ENCODE results near the gene TTYH2. TPM values are rescaled to one million over a fixed set of nuclear protein-coding genes. Genes with fewer than 3 reads are reported as not detected.

The TTYH2 gene
- total and polyA plus RNA-seq, 10 of the 15 experiments (the other 5 are each of a cell fraction or from before 2014, with no cell fraction given) = 0.26 to 25.2 (median 6.6) TPM

- Histone ChIP-seq H3K79me2 (ENCODE audit: control insufficient read depth, insufficient read depth, low read length) (no peaks in the 10 kb centered on the region), H3K4me3 (no peak overlapping the region), H3K9me3 (replicated peaks; ENCODE audit: control insufficient read depth, insufficient read depth, low read length) (no peaks in the 10 kb centered on the region), H3K27me3 (replicated peaks in 1 of 2; ENCODE audit: control insufficient read depth in 2 of 2, insufficient read depth in 2 of 2, low read length in 1 of 2) (peaks cover 0 to 3% of the 10 kb centered on the region in 2 experiments; a peak in 1 of 4 replicates), H3K27ac (ENCODE audit: control insufficient read depth, insufficient read depth) (no peak overlapping the region), H2AFZ (ENCODE audit: control insufficient read depth, low read depth, low read length) (no peak overlapping the region), H3K36me3 (ENCODE audit: control insufficient read depth in 2 of 2, insufficient read depth in 2 of 2, low read length in 1 of 2) (no peaks in the 10 kb centered on the region), H3K4me1 (ENCODE audit: control insufficient read depth, insufficient read depth, low read length) (peaks cover 8% of the 10 kb centered on the region), H3K9ac (ENCODE audit: control insufficient read depth, insufficient read depth, low read length) (no peak overlapping the region), H4K20me1 (ENCODE audit: control insufficient read depth, insufficient read depth) (no peaks in the 10 kb centered on the region), H3K4me2 (ENCODE audit: control insufficient read depth, insufficient read depth) (no peak overlapping the region)
- no TSS peak for BruUV-seq (replicated peaks)
- DNase-seq (ENCODE audit: low read depth, low spot score) (no peak), FAIRE-seq (no peak), ATAC-seq (no peak)
- TF ChIP-seq BHLHE40 (IDR thresholded peaks at IDR 0.05; ENCODE audit: borderline replicate concordance in 1 of 2, low read depth in 2 of 2, low read length in 1 of 2) (peak in 1 of 2 experiments; percentile 35; a peak in 1 of 4 replicates), USF1 (IDR thresholded peaks at IDR 0.05; ENCODE audit: borderline replicate concordance, extremely low read length, insufficient read depth, low read depth, low read length) (no peak)
- 25% methylated on average over 9 of the region's 9 CpGs for WGBS (ENCODE audit: insufficient coverage, insufficient replicate concordance, low lambda C conversion rate, missing lambda C conversion rate)
- in situ Hi-C loops (cut with MboI) = loop anchor here (5.0 to 10.0 kb wide), 2 partner anchors 38 to 920 kb away; no protein-coding TSS in a partner anchor
- ChIA-PET RAD21 (ENCODE audit: unreplicated experiment) (no interaction called here), SMC1A (ENCODE audit: uncharacterized antibody, unreplicated experiment) (interaction anchor here (1.0 kb wide), 1 partner anchor 18 kb away, joined by 3 read pairs; no protein-coding TSS in a partner anchor), CTCF (interaction anchor here (0.7 kb wide), 1 partner anchor 9 kb away, joined by 3 read pairs; the partner anchor contains the start of gene RPL38), POLR2A (no interaction called here)
- intact Hi-C loops (cut with micrococcal nuclease; ENCODE audit: unreplicated experiment) = no loop called here
Observed at GRCh38 chr17:74194682-74195081, 18.7 kb upstream of the TTYH2 start.

DNA sequence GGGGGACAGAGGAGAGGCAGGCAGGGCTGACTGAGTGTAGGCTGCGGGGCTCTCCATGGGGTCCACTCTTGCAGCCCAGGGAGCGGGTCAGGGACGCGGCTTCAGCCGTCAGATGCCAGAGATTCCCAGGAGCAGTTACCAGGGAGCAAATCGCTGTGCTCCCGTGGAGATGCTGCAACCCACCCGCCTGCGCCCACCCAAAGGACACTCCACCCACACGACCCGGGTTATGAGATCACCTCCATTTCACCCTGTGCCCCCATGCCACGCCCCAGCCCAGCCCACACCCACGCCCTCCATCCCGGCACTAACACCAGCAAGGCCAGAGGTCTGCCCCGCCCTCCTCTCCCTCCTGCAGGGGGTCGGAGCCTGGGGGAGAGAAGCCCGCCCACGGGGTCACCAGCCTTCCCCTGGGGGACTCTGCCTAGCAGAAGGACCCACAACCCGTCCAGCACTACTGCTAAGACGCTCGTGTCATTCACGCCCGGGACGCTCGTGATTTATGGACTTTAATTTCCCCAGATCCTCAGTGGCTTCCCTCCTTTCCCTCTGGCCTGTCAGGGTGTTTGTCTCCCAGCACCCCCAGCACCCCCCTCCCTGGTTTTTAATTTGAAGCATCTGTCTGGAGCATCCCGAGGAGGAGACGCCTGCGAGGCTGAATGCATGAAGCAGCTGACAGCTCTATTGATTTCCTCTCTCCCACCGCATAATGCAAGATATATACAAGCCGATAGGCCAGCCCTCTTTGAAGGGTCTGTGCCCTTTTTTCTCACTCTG lies 16.6 kb upstream of the TTYH2 start:
- ChIA-PET SMC1A (ENCODE audit: uncharacterized antibody, unreplicated experiment) (no interaction called here), RAD21 (ENCODE audit: unreplicated experiment) (no interaction called here), CTCF (no interaction called here), POLR2A (no interaction called here)
- H3K27me3 ChIP-seq (replicated peaks in 1 of 2; ENCODE audit: control insufficient read depth in 2 of 2, insufficient read depth in 2 of 2, low read length in 1 of 2) = peaks cover 3 to 7% of the 10 kb centered on the region in 2 experiments
- H2AFZ ChIP-seq (ENCODE audit: control insufficient read depth, low read depth, low read length) = no peak overlapping the region
- no peak for FAIRE-seq
- H3K9ac ChIP-seq (ENCODE audit: control insufficient read depth, insufficient read depth, low read length) = no peak overlapping the region
- H3K4me1 ChIP-seq (ENCODE audit: control insufficient read depth, insufficient read depth, low read length) = peaks cover 8% of the 10 kb centered on the region
- DNase-seq (ENCODE audit: low read depth, low spot score) = no peak
- no peak overlapping the region for H3K4me2 ChIP-seq (ENCODE audit: control insufficient read depth, insufficient read depth)
- H3K9me3 ChIP-seq (replicated peaks; ENCODE audit: control insufficient read depth, insufficient read depth, low read length) = no peaks in the 10 kb centered on the region
- 41% methylated on average over 30 of the region's 30 CpGs for WGBS (ENCODE audit: insufficient coverage, insufficient replicate concordance, low lambda C conversion rate, missing lambda C conversion rate)
- no peak overlapping the region for H3K27ac ChIP-seq (ENCODE audit: control insufficient read depth, insufficient read depth)
- intact Hi-C loops (cut with micrococcal nuclease; ENCODE audit: unreplicated experiment) (no loop called here), in situ Hi-C loops (cut with MboI) (loop anchor here (5.0 to 10.0 kb wide), 2 partner anchors 36 to 922 kb away; no protein-coding TSS in a partner anchor)
- no TSS peak for BruUV-seq (replicated peaks)
- ATAC-seq = no peak
- H3K36me3 ChIP-seq (ENCODE audit: control insufficient read depth in 2 of 2, insufficient read depth in 2 of 2, low read length in 1 of 2) = no peaks in the 10 kb centered on the region
- no peaks in the 10 kb centered on the region for H3K79me2 ChIP-seq (ENCODE audit: control insufficient read depth, insufficient read depth, low read length)
- no peaks in the 10 kb centered on the region for H4K20me1 ChIP-seq (ENCODE audit: control insufficient read depth, insufficient read depth)
- H3K4me3 ChIP-seq = no peak overlapping the region
- no peak for TF ChIP-seq RAD21 (IDR thresholded peaks at IDR 0.05; ENCODE audit: insufficient read depth, low read depth, low read length)
- TF ChIP-seq ZZZ3 (IDR thresholded peaks at IDR 0.05; ENCODE audit: control insufficient read depth, insufficient read length, low read depth) = no peak
- TF ChIP-seq WRNIP1 (IDR thresholded peaks at IDR 0.05; ENCODE audit: borderline replicate concordance, low read depth, low read length) = no peak
- no peak for TF ChIP-seq MLLT1 (IDR thresholded peaks at IDR 0.05)
- TF ChIP-seq IRF4 (IDR thresholded peaks at IDR 0.05; ENCODE audit: low read depth, low read length) = no peak
- TF ChIP-seq RAD51 (IDR thresholded peaks at IDR 0.05) = no peak
- no peak for TF ChIP-seq RUNX3 (IDR thresholded peaks at IDR 0.05; ENCODE audit: low read length)
- no peak for TF ChIP-seq MXI1 (IDR thresholded peaks at IDR 0.05; ENCODE audit: low read depth, low read length)
- no peak for TF ChIP-seq TAF1 (IDR thresholded peaks at IDR 0.05; ENCODE audit: borderline replicate concordance, low read depth, low read length)
- no peak for TF ChIP-seq BMI1 (IDR thresholded peaks at IDR 0.05; ENCODE audit: borderline replicate concordance)
- no peak for TF ChIP-seq MTA2 (IDR thresholded peaks at IDR 0.05; ENCODE audit: low read depth)

All from GM12878 (cell line).